GM19238 (cell line): Measurements from ENCODE around the gene DUS3L.
A peak's percentile ranks its signal among the peaks of the same experiment; 100 is the strongest.

Source experiments
- DNase-seq: peaks from one replicate; pipeline ENCODE4 v3.0.0; 2011; ENCODE audit warnings: low spot score; ENCODE audit not compliant: insufficient read length

DUS3L gene

GRCh38 chr19:5822181-5822844, 31.4 kb upstream of the DUS3L start:
- no peak for DNase-seq

GRCh38 chr19:5821521-5822180, 30.7 kb upstream of the DUS3L start:
- no peak for DNase-seq

- no peak for DNase-seq
These were observed 29.8 kb upstream of the DUS3L start for GRCh38 chr19:5820785-5821184.

GRCh38 chr19:5818594-5818993, 27.6 kb upstream of the DUS3L start:
- DNase-seq: no peak

GRCh38 chr19:5817218-5817617, 26.3 kb upstream of the DUS3L start:
- DNase-seq: no peak

GRCh38 chr19:5814852-5815246, 23.9 kb upstream of the DUS3L start:
- DNase-seq: no peak

- DNase-seq: no peak
These were observed 23.3 kb upstream of the DUS3L start for GRCh38 chr19:5814123-5814851.

- no peak for DNase-seq
These were observed 20.2 kb upstream of the DUS3L start for GRCh38 chr19:5811117-5811516.

GRCh38 chr19:5809469-5809868, 18.5 kb upstream of the DUS3L start:
- no peak for DNase-seq

- no peak for DNase-seq
These were observed 18.1 kb upstream of the DUS3L start for GRCh38 chr19:5809053-5809452.

GRCh38 chr19:5808120-5808816, 17.3 kb upstream of the DUS3L start:
- no peak for DNase-seq

- DNase-seq: no peak
These were observed 15.9 kb upstream of the DUS3L start for GRCh38 chr19:5806905-5807304.

- DNase-seq: no peak
These were observed 15.1 kb upstream of the DUS3L start for GRCh38 chr19:5806133-5806489.

- DNase-seq: no peak
These were observed 14.6 kb upstream of the DUS3L start for GRCh38 chr19:5805462-5806132.

- peak; percentile 68 for DNase-seq
These were observed 13.8 kb upstream of the DUS3L start, which contains the start of gene NRTN for GRCh38 chr19:5804516-5805461. NRTN (plus strand) TSS chr19:5805067; CDS start chr19:5824166, 19,099 bp downstream.

- DNase-seq: peak; percentile 97
These were observed 13.0 kb upstream of the DUS3L start for GRCh38 chr19:5803752-5804515.

GRCh38 chr19:5803441-5803751, 12.4 kb upstream of the DUS3L start:
- DNase-seq: no peak

- no peak for DNase-seq
These were observed 11.0 kb upstream of the DUS3L start for GRCh38 chr19:5801796-5802619.
